Natural killer cell (primary cell): Measurements from ENCODE around the gene BTBD19. TPM values are rescaled to one million over a fixed set of nuclear protein-coding genes. Genes with fewer than 3 reads are reported as not detected.

Experiments used
- ATAC-seq, 3 donors: fragments of 150-1000 bp in 2 of 3; fragments of 200-7000 bp in 1 of 3; cut with Tn5 transposase; 1 replicate in 1 of 3; 2 replicates in 2 of 3; pipeline ENCODE4 v1.10.0; 2021; ENCODE audit warnings: mild to moderate bottlenecking in 2 of 3, moderate library complexity in 2 of 3
- DNase-seq, 2 donors: peaks; one replicate each; pipeline versions ENCODE4 v3.0.0 to v3.0.0-alpha.2; 2013 to 2021; ENCODE audit warnings: mixed read lengths in 1 of 2
- H3K27ac ChIP-seq: one replicate; pipeline ENCODE4 v1.5.1; 2013; ENCODE audit warnings: mild to moderate bottlenecking, low read length
- H3K27me3 ChIP-seq: one replicate; pipeline ENCODE4 v1.6.1; 2013; ENCODE audit warnings: low read length; ENCODE audit not compliant: control insufficient read depth, insufficient read depth
- H3K36me3 ChIP-seq: one replicate; pipeline ENCODE4 v1.6.1; 2013; ENCODE audit warnings: low read length; ENCODE audit not compliant: control insufficient read depth, insufficient read depth
- H3K4me1 ChIP-seq: one replicate; pipeline ENCODE4 v1.6.1; 2013; ENCODE audit warnings: low read length; ENCODE audit not compliant: control insufficient read depth, insufficient read depth
- H3K4me3 ChIP-seq: one replicate; pipeline ENCODE4 v1.5.1; 2013; ENCODE audit warnings: low read length
- H3K9me3 ChIP-seq: one replicate; pipeline ENCODE4 v1.6.1; 2013; ENCODE audit warnings: low read length; ENCODE audit not compliant: control insufficient read depth, insufficient read depth
- H3K27ac Mint-ChIP-seq, 2 donors: one replicate each; pipeline ENCODE4 v1.8.0; 2022; ENCODE audit warnings: mild to moderate bottlenecking in 2 of 2, mixed read lengths in 2 of 2, moderate library complexity in 1 of 2
- H3K27me3 Mint-ChIP-seq, 2 donors: one replicate each; pipeline ENCODE4 v1.8.0; 2022; ENCODE audit warnings: low read depth in 2 of 2, mixed read lengths in 2 of 2
- H3K36me3 Mint-ChIP-seq: one replicate; pipeline ENCODE4 v1.8.0; 2022; ENCODE audit warnings: mixed read lengths
- H3K4me1 Mint-ChIP-seq, 2 donors: one replicate each; pipeline ENCODE4 v1.8.0; 2022; ENCODE audit warnings: mixed read lengths in 2 of 2
- H3K4me3 Mint-ChIP-seq: one replicate; pipeline ENCODE4 v1.8.0; 2022; ENCODE audit warnings: mild to moderate bottlenecking, moderate library complexity, mixed read lengths
- H3K9me3 Mint-ChIP-seq, 2 donors: one replicate each; pipeline ENCODE4 v1.8.0; 2022; ENCODE audit warnings: mixed read lengths in 2 of 2
- WGBS: methylation state at CpG from one replicate; pipeline ENCODE4 v1.1.7; 2013; ENCODE audit warnings: missing lambda C conversion rate; ENCODE audit not compliant: insufficient coverage; 5-methylcytosine and 5-hydroxymethylcytosine counted together
- intact Hi-C: fragments of 100-400 bp; cut with micrococcal nuclease; formaldehyde crosslinking; loops from one replicate; pipeline ENCODE4 v1.14.2; 2022
- total RNA-seq, 4 donors: library from RNA; stranded (reverse); fragments of 120-200 nt in 1 of 4; gene quantifications; one replicate each; pipeline versions ENCODE4 v1.2.3 to v1.2.4, GENCODE V29; 2013 to 2022
- TF ChIP-seq, protein P1 (sequence below): fragments of 200-600 bp; IDR thresholded peaks from one replicate; pipeline ENCODE4 v1.8.0; 2022; ENCODE audit warnings: antibody characterized with exemption

Gene BTBD19
- total RNA-seq, 3 donors from 2014 or later (not counting 1 experiment from before 2014, with no cell fraction given), result 4.4 to 5.7 (median 4.9) TPM

GRCh38 chr1:44853201-44853600 is 44.9 kb downstream of the BTBD19 start:
- Mint-ChIP-seq H3K36me3 (no peaks in the 10 kb centered on the region), H3K27ac (no peak overlapping the region), H3K27me3 (no peaks in the 10 kb centered on the region), H3K4me1 (no peaks in the 10 kb centered on the region), H3K4me3 (no peak overlapping the region), H3K9me3 (no peaks in the 10 kb centered on the region)
- no peak overlapping the region for H3K27ac ChIP-seq
- TF ChIP-seq, protein P1, sequence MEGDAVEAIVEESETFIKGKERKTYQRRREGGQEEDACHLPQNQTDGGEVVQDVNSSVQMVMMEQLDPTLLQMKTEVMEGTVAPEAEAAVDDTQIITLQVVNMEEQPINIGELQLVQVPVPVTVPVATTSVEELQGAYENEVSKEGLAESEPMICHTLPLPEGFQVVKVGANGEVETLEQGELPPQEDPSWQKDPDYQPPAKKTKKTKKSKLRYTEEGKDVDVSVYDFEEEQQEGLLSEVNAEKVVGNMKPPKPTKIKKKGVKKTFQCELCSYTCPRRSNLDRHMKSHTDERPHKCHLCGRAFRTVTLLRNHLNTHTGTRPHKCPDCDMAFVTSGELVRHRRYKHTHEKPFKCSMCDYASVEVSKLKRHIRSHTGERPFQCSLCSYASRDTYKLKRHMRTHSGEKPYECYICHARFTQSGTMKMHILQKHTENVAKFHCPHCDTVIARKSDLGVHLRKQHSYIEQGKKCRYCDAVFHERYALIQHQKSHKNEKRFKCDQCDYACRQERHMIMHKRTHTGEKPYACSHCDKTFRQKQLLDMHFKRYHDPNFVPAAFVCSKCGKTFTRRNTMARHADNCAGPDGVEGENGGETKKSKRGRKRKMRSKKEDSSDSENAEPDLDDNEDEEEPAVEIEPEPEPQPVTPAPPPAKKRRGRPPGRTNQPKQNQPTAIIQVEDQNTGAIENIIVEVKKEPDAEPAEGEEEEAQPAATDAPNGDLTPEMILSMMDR, result no peak
- peaks cover 7% of the 10 kb centered on the region for H3K36me3 ChIP-seq
- H3K4me3 ChIP-seq, result no peak overlapping the region
- no peaks in the 10 kb centered on the region for H3K9me3 ChIP-seq
- ATAC-seq (no peak), DNase-seq (no peak)
- no peaks in the 10 kb centered on the region for H3K4me1 ChIP-seq
- intact Hi-C loops, result no loop called here
- no peaks in the 10 kb centered on the region for H3K27me3 ChIP-seq
- over 99% methylated on average over 6 of the region's 6 CpGs for WGBS

GRCh38 chr1:44854970-44855369 is 46.6 kb downstream of the BTBD19 start:
- Histone ChIP-seq H3K27me3 (no peaks in the 10 kb centered on the region), H3K9me3 (no peaks in the 10 kb centered on the region), H3K4me3 (no peak overlapping the region), H3K36me3 (peaks cover 5% of the 10 kb centered on the region), H3K27ac (no peak overlapping the region), H3K4me1 (no peaks in the 10 kb centered on the region)
- Mint-ChIP-seq H3K36me3 (no peaks in the 10 kb centered on the region), H3K27ac (no peak overlapping the region), H3K4me1 (no peaks in the 10 kb centered on the region), H3K9me3 (no peaks in the 10 kb centered on the region), H3K4me3 (no peak overlapping the region), H3K27me3 (no peaks in the 10 kb centered on the region)
- no peak for DNase-seq
- TF ChIP-seq, protein P1, result no peak
- 87% methylated on average over 1 of the region's 1 CpG for WGBS
- intact Hi-C loops, result no loop called here
- ATAC-seq, result no peak

DNA sequence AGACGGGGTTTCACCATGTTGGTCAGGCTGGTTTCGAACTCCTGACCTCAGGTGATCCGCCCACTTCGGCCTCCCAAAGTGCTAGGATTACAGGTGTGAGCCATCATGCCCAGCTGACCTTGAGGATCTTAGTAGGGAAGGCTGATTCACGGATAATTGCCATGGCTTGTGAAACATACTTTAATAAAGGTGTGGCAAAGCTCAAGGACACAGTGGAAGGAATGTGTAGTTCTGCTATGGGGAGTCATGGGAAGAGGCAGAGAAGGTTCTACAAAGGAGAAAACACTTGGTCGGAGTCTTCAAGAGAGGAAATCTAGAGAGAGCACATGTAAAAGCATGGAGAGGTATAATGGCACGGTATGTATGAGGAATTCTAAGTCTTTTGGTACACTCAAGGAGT is 47.4 kb downstream of the BTBD19 start:
- no peaks in the 10 kb centered on the region for H3K27me3 ChIP-seq
- H3K9me3 Mint-ChIP-seq, result no peaks in the 10 kb centered on the region
- TF ChIP-seq, protein P1, result no peak
- intact Hi-C loops, result no loop called here
- DNase-seq (no peak), ATAC-seq (no peak)
- H3K4me1 Mint-ChIP-seq, result no peaks in the 10 kb centered on the region
- H3K27ac ChIP-seq, result no peak overlapping the region
- H3K4me3 ChIP-seq, result no peak overlapping the region
- H3K27me3 Mint-ChIP-seq, result no peaks in the 10 kb centered on the region
- H3K36me3 Mint-ChIP-seq, result no peaks in the 10 kb centered on the region
- H3K27ac Mint-ChIP-seq, result no peak overlapping the region
- H3K9me3 ChIP-seq, result no peaks in the 10 kb centered on the region
- no peak overlapping the region for H3K4me3 Mint-ChIP-seq
- H3K4me1 ChIP-seq, result no peaks in the 10 kb centered on the region
- H3K36me3 ChIP-seq, result peaks cover 2% of the 10 kb centered on the region
- WGBS, result 95% methylated on average over 7 of the region's 7 CpGs

DNA sequence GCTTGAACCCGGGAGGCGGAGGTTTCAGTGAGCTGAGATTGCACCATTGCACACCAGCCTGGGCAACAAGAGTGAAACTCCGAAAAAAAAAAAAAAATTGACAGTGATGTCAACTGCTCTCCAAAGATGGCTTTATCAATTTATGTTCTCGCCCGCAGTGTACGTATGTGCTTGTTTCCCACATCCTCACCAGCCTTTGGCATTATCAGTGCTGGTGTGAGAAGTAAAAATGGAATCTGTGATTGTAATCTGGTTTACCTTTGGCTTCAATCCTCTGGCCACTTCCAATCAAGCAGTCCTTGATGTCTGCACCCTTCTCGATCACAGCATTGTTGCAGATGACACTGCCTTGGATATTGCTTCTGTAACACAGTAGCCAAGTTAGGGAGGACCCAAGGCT is 49.1 kb downstream of the BTBD19 start:
- peaks cover 2% of the 10 kb centered on the region for H3K36me3 ChIP-seq

More for the DNA sequence above, 49.1 kb downstream of the BTBD19 start:
- no peaks in the 10 kb centered on the region for H3K27me3 Mint-ChIP-seq
- Histone ChIP-seq H3K27ac (no peak overlapping the region), H3K4me3 (no peak overlapping the region), H3K4me1 (peaks cover 3% of the 10 kb centered on the region), H3K9me3 (no peaks in the 10 kb centered on the region), H3K27me3 (no peaks in the 10 kb centered on the region)
- H3K4me3 Mint-ChIP-seq, result no peak overlapping the region
- intact Hi-C loops, result no loop called here
- no peaks in the 10 kb centered on the region for H3K36me3 Mint-ChIP-seq
- ATAC-seq, result no peak
- TF ChIP-seq, protein P1, result no peak
- no peaks in the 10 kb centered on the region for H3K9me3 Mint-ChIP-seq
- no peaks in the 10 kb centered on the region for H3K4me1 Mint-ChIP-seq
- H3K27ac Mint-ChIP-seq, result no peak overlapping the region
- WGBS, result 95% methylated on average over 4 of the region's 7 CpGs
- no peak for DNase-seq
